Subcutaneous adipose tissue (tissue), 4 donors: Measurements from ENCODE around the gene CCT7. TPM values are rescaled to one million over a fixed set of nuclear protein-coding genes. Genes with fewer than 3 reads are reported as not detected.

ENCODE experiments used
- CTCF ChIP-seq: fragments of 450-650 bp; IDR thresholded peaks from one replicate; pipeline ENCODE4 v1.5.1; 2016; ENCODE audit warnings: low read depth, mild to moderate bottlenecking, control low read depth, antibody characterized with exemption, moderate library complexity
- total RNA-seq, 4 donors: library from RNA; depleted of rRNA; stranded (reverse); fragments of >200 nt; gene quantifications; one replicate each; pipeline ENCODE4 v1.1.0, GENCODE V29; 2016

The CCT7 gene
- total RNA-seq, 4 donors from 2014 or later, result 131 to 219 (median 154) TPM

DNA sequence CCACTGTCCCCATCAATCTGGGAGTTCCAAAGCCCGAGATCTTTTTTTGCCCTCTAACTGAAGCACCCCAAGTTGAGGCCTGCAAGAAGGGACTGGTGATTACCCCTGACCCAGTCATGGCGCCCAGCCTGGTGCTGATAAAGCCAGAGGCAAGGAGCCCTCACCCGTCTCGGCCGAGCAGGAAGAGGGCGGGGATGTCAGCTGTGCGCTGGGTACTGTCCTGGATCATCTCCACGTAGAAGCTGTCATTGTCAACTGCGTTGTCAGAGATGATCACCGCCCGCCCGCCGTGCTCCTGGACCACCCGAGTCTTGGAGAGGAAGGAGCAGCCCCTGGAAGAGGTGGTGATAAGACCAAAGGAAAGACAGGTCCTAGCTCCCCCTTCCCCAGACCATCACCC lies 5.5 kb upstream of the CCT7 start:
- no peak for TF ChIP-seq CTCF

GRCh38 chr2:73232403-73233153 lies 1.5 kb upstream of the CCT7 start:
- no peak for TF ChIP-seq CTCF

GRCh38 chr2:73233154-73233931 lies 765 bp upstream of the CCT7 start, which contains the start of gene PRADC1:
TSS of gene PRADC1 (minus strand) at chr2:73233239. CDS start at chr2:73233160, 79 bp downstream.
- no peak for TF ChIP-seq CTCF

- no peak for TF ChIP-seq CTCF
Measured at GRCh38 chr2:73235315-73236028, 1.4 kb downstream of the CCT7 start.

- TF ChIP-seq CTCF, result no peak
Measured at GRCh38 chr2:73237168-73237567, 3.1 kb downstream of the CCT7 start.

GRCh38 chr2:73238149-73238548 lies 4.0 kb downstream of the CCT7 start:
- no peak for TF ChIP-seq CTCF

- no peak for TF ChIP-seq CTCF
Measured at GRCh38 chr2:73238976-73239375, 4.9 kb downstream of the CCT7 start.
